ENCODE data around the gene CKS1B.
A peak's percentile ranks its signal among the peaks of the same experiment; 100 is the strongest.

The CKS1B gene

DNA sequence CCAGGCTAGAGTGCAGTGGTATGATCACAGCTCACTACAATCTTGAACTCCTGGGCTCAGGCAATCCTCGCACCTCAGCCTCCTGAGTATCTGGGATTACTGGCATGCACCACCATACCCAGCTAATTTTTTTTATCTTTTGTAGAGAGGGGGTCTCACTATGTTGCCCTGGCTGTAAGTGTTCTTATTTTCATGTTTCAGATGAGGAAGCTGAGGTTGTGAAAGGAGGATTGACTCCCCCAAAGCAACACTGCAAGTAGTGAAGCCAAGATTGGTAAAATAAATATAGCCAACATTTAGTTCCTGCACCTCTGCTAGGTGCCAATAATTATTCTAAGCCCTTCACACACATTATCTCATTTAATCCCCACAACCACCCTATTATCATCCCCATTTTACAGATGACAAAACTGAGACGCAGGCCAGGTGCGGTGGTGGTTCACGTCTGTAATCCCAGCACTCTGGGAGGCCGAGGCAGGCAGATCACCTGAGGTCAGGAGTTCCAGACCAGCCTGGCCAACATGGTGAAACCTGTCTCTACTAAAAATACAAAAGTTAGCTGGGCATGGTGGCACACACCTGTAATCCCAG, 40.0 kb upstream of the CKS1B start:
- TF ChIP-seq CTCF (IDR thresholded peaks at IDR 0.05; ENCODE audit: poor library complexity, severe bottlenecking) = no peak
- H3K27ac ChIP-seq (ENCODE audit: poor library complexity, severe bottlenecking) = no peak overlapping the region

DNA sequence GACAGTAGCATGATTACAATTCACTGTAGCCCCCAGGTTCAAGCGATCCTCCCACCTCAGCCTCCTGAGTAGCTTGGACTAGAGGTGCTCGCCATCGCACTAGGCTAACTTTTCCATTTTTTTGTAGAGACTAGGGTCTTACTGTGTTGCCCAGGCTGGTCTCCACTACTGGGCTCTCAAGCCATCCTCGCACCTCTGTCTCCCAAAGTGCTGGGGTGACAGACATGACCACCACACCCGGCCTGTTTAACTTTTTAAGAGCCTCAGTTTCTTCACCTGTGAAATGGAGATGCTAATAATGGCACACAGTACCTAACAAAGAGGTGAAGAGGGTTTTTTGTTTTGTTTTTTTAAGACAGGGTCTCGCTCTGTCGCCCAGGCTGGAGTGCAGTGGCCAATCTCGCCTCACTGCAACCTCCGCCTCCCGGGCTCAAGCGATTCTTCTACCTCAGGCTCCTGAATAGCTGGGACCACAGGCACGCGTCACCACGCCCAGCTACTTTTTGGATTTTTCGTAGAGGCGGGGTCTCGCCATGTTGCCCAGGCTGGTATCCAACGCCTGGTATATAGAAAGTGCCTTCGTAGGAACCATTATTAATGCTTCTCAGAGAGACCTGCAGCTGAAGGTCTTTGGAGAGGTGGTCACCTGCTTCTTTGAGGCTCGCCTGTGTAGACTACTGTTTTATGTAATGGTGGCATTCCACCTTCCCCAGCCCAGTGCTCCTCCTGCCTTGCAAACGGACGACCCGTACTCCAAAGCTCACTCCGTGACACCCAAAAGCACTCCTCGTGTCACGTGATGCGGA, 38.5 kb upstream of the CKS1B start:
- no peaks in the 10 kb centered on the region for H3K9me3 ChIP-seq (ENCODE audit: severe bottlenecking)
- peaks cover 27% of the 10 kb centered on the region for H3K4me1 ChIP-seq (ENCODE audit: insufficient read depth, poor library complexity, severe bottlenecking)
- no peaks in the 10 kb centered on the region for H3K36me3 ChIP-seq (ENCODE audit: low read depth)
- peak overlapping the region; percentile 90 for H3K27ac ChIP-seq (ENCODE audit: poor library complexity, severe bottlenecking)
- H3K4me3 ChIP-seq (ENCODE audit: severe bottlenecking) = peak overlapping the region; percentile 52
- TF ChIP-seq CTCF (IDR thresholded peaks at IDR 0.05; ENCODE audit: poor library complexity, severe bottlenecking) = no peak
- ATAC-seq (ENCODE audit: low read depth) = no peak
- no peak for DNase-seq (ENCODE audit: low spot score)
- no peaks in the 10 kb centered on the region for H3K27me3 ChIP-seq (ENCODE audit: insufficient read depth, poor library complexity, severe bottlenecking)

More for the DNA sequence above, 40.0 kb upstream of the CKS1B start:
- DNase-seq (ENCODE audit: low spot score) (no peak), ATAC-seq (ENCODE audit: low read depth) (no peak)
- Histone ChIP-seq H3K9me3 (ENCODE audit: severe bottlenecking) (no peaks in the 10 kb centered on the region), H3K27me3 (ENCODE audit: insufficient read depth, poor library complexity, severe bottlenecking) (no peaks in the 10 kb centered on the region), H3K36me3 (ENCODE audit: low read depth) (no peaks in the 10 kb centered on the region), H3K4me1 (ENCODE audit: insufficient read depth, poor library complexity, severe bottlenecking) (peaks cover 27% of the 10 kb centered on the region), H3K4me3 (ENCODE audit: severe bottlenecking) (no peak overlapping the region)

DNA sequence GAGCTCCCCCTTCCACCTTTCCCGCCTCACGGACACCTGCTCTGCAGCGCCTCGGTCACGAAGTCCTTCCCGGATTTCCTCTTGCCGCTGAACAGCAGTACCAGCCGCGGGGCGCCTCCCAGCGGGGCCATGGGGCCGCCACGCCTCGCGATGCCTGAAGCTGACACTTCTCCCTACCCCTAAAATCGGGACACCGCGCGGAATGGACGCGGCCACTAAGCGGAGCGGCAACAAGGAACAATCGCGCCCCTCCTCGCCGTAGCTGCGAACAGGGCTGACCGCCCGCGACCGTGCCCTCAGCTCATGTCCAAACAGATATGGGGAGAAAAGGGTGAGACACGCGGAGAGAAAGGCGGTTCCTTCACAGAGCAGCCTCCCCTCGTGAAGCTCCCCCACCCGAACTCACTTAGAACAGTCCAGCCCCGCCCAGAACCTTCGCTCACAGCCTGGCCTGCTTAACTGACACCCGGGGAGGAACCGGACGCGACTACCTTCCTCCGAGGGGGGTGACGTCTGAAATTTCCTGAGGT, 37.9 kb upstream of the CKS1B start, which contains the start of gene PMVK:
TSS of gene PMVK (minus strand) at position 165 of the 530 bp plus-strand sequence. CDS start at position 131, 34 bp downstream.
- ATAC-seq (ENCODE audit: low read depth) (peak; percentile 76), DNase-seq (ENCODE audit: low spot score) (peak; percentile 94)
- peak within 1 kb of the TSS; percentile 90 for H3K27ac ChIP-seq (ENCODE audit: poor library complexity, severe bottlenecking)
- TF ChIP-seq CTCF (IDR thresholded peaks at IDR 0.05; ENCODE audit: poor library complexity, severe bottlenecking) = peak; percentile 55
- H3K9me3 ChIP-seq (ENCODE audit: severe bottlenecking) = no peaks in the 10 kb centered on the region
- H3K4me3 ChIP-seq (ENCODE audit: severe bottlenecking) = peak within 1 kb of the TSS; percentile 52
- no peaks in the 10 kb centered on the region for H3K36me3 ChIP-seq (ENCODE audit: low read depth)
- peaks cover 26% of the 10 kb centered on the region for H3K4me1 ChIP-seq (ENCODE audit: insufficient read depth, poor library complexity, severe bottlenecking)
- no peaks in the 10 kb centered on the region for H3K27me3 ChIP-seq (ENCODE audit: insufficient read depth, poor library complexity, severe bottlenecking)

- Histone ChIP-seq H3K27ac (ENCODE audit: poor library complexity, severe bottlenecking) (peak overlapping the region; percentile 90), H3K4me3 (ENCODE audit: severe bottlenecking) (peak overlapping the region; percentile 52), H3K9me3 (ENCODE audit: severe bottlenecking) (no peaks in the 10 kb centered on the region), H3K4me1 (ENCODE audit: insufficient read depth, poor library complexity, severe bottlenecking) (peaks cover 19% of the 10 kb centered on the region), H3K36me3 (ENCODE audit: low read depth) (no peaks in the 10 kb centered on the region), H3K27me3 (ENCODE audit: insufficient read depth, poor library complexity, severe bottlenecking) (no peaks in the 10 kb centered on the region)
- no peak for TF ChIP-seq CTCF (IDR thresholded peaks at IDR 0.05; ENCODE audit: poor library complexity, severe bottlenecking)
- peak; percentile 62 for ATAC-seq (ENCODE audit: low read depth)
- DNase-seq (ENCODE audit: low spot score) = peak; percentile 88
Measured at GRCh38 chr1:154937085-154937987, 37.1 kb upstream of the CKS1B start.

All from RWPE2 (cell line).